Central memory CD4-positive, alpha-beta T cell (primary cell): ENCODE data around the gene IL20RB.
"Not testable (repeated sequence)": the region's sequence is repeated elsewhere in the genome, so short reads cannot be mapped to it uniquely, and the experiment has no call there.

Source experiments
- DNase-seq: peaks from one replicate; pipeline ENCODE4 v3.0.0; 2022

IL20RB gene

GRCh38 chr3:136946978-136947377 lies 10.8 kb upstream of the IL20RB start:
- DNase-seq, result no peak

GRCh38 chr3:136947477-136947876 lies 10.3 kb upstream of the IL20RB start:
- DNase-seq, result no peak

GRCh38 chr3:136949146-136949545 lies 8.6 kb upstream of the IL20RB start:
- no peak for DNase-seq

- DNase-seq, result no peak
Measured at GRCh38 chr3:136949708-136950107, 8.1 kb upstream of the IL20RB start.

- no peak for DNase-seq
Measured at GRCh38 chr3:136950623-136951022, 7.2 kb upstream of the IL20RB start.

GRCh38 chr3:136952292-136952691 lies 5.5 kb upstream of the IL20RB start:
- no peak for DNase-seq

- DNase-seq, result no peak
Measured at GRCh38 chr3:136954251-136954650, 3.5 kb upstream of the IL20RB start.

GRCh38 chr3:136954980-136955780 lies 2.6 kb upstream of the IL20RB start:
- no peak for DNase-seq

- no peak for DNase-seq
Measured at GRCh38 chr3:136955813-136956212, 2.0 kb upstream of the IL20RB start.

- no peak for DNase-seq
Measured at GRCh38 chr3:136956971-136957370, 812 bp upstream of the IL20RB start.

GRCh38 chr3:136958939-136959338 lies 1.2 kb downstream of the IL20RB start:
- DNase-seq, result no peak

GRCh38 chr3:136959599-136959998 lies 1.8 kb downstream of the IL20RB start:
- DNase-seq, result no peak

- DNase-seq, result no peak
Measured at GRCh38 chr3:136960838-136961836, 3.4 kb downstream of the IL20RB start.

- no peak for DNase-seq
Measured at GRCh38 chr3:136962927-136963326, 5.1 kb downstream of the IL20RB start.

- not testable (repeated sequence) for DNase-seq
Measured at GRCh38 chr3:136969539-136969938, 11.8 kb downstream of the IL20RB start.

GRCh38 chr3:136973352-136973751 lies 15.6 kb downstream of the IL20RB start:
- DNase-seq, result no peak

- DNase-seq, result no peak
Measured at GRCh38 chr3:136974670-136975069, 16.9 kb downstream of the IL20RB start.

- no peak for DNase-seq
Measured at GRCh38 chr3:136979204-136979603, 21.4 kb downstream of the IL20RB start.

GRCh38 chr3:136979684-136980083 lies 21.9 kb downstream of the IL20RB start:
- DNase-seq, result no peak

GRCh38 chr3:136982033-136982432 lies 24.2 kb downstream of the IL20RB start:
- DNase-seq, result no peak

- DNase-seq, result no peak
Measured at GRCh38 chr3:136982520-136983138, 24.8 kb downstream of the IL20RB start.

GRCh38 chr3:136984837-136985236 lies 27.1 kb downstream of the IL20RB start:
- no peak for DNase-seq

GRCh38 chr3:136987398-136987980 lies 29.7 kb downstream of the IL20RB start:
- not testable (repeated sequence) for DNase-seq
